CD14-positive monocyte (primary cell): ENCODE data around the gene FCRL4. TPM values are rescaled to one million over a fixed set of nuclear protein-coding genes. Genes with fewer than 3 reads are reported as not detected.

Source experiments
- DNase-seq, 3 donors: peaks; one replicate each; pipeline ENCODE4 v3.0.0-alpha.2; 2011 to 2022
- H2AFZ ChIP-seq: 2 replicates; pipeline ENCODE4 v1.6.0; 2012; ENCODE audit warnings: mild to moderate bottlenecking, low read depth, low read length, inconsistent platforms; ENCODE audit not compliant: insufficient read depth, poor library complexity, severe bottlenecking
- H3K27ac ChIP-seq, 2 donors: 1 replicate in 1 of 2; 2 replicates in 1 of 2; pipeline ENCODE4 v1.5.1; 2012 to 2013; ENCODE audit warnings: low read length in 2 of 2, control low read depth in 1 of 2, inconsistent platforms in 1 of 2, low read depth in 1 of 2, mild to moderate bottlenecking in 1 of 2
- H3K27me3 ChIP-seq, 2 donors: one replicate each; pipeline versions ENCODE4 v1.6.0 to v1.6.1; 2011 to 2013; ENCODE audit warnings: low read length in 2 of 2; ENCODE audit not compliant: control insufficient read depth in 2 of 2, insufficient read depth in 2 of 2
- H3K36me3 ChIP-seq, 2 donors: replicated peaks in 1 of 2; 1 replicate in 1 of 2; 2 replicates in 1 of 2; pipeline versions ENCODE4 v1.5.1 to v1.6.1; 2012 to 2013; ENCODE audit warnings: low read length in 2 of 2, control low read depth in 1 of 2, inconsistent platforms in 1 of 2, mild to moderate bottlenecking in 1 of 2; ENCODE audit not compliant: insufficient read depth in 2 of 2, control insufficient read depth in 1 of 2
- H3K4me1 ChIP-seq, 2 donors: 1 replicate in 1 of 2; 2 replicates in 1 of 2; pipeline versions ENCODE4 v1.5.1 to v1.6.1; 2012 to 2013; ENCODE audit warnings: low read length in 2 of 2, control low read depth in 1 of 2, inconsistent platforms in 1 of 2, mild to moderate bottlenecking in 1 of 2, moderate library complexity in 1 of 2; ENCODE audit not compliant: insufficient read depth in 2 of 2, control insufficient read depth in 1 of 2
- H3K4me2 ChIP-seq: replicated peaks from 2 replicates; pipeline ENCODE3; 2012; ENCODE audit warnings: low read length, moderate library complexity, mild to moderate bottlenecking; ENCODE audit not compliant: poor library complexity, severe bottlenecking; ENCODE audit errors: extremely low read depth
- H3K4me3 ChIP-seq, 3 experiments: fragments of 200-600 bp in 1 of 3; sonication (generic) in 1 of 3; replicated peaks in 1 of 3; 1 replicate in 2 of 3; 2 replicates in 1 of 3; pipeline ENCODE4 v1.5.1; 2011 to 2013; ENCODE audit warnings: low read length in 3 of 3, mild to moderate bottlenecking in 3 of 3, control low read depth in 2 of 3, low read depth in 2 of 3, inconsistent platforms in 1 of 3, moderate library complexity in 1 of 3
- H3K79me2 ChIP-seq: 2 replicates; pipeline ENCODE4 v1.6.0; 2012; ENCODE audit warnings: mild to moderate bottlenecking, control low read depth, inconsistent platforms, low read length, moderate library complexity; ENCODE audit not compliant: insufficient read depth
- H3K9ac ChIP-seq: 2 replicates; pipeline ENCODE4 v1.6.0; 2017; ENCODE audit warnings: low read length, mild to moderate bottlenecking; ENCODE audit not compliant: insufficient read depth, poor library complexity, severe bottlenecking
- H3K9me3 ChIP-seq, 2 donors: replicated peaks in 1 of 2; 1 replicate in 1 of 2; 2 replicates in 1 of 2; pipeline versions ENCODE4 v1.5.1 to v1.6.1; 2012 to 2013; ENCODE audit warnings: low read length in 2 of 2, control low read depth in 1 of 2; ENCODE audit not compliant: control insufficient read depth in 1 of 2, insufficient read depth in 1 of 2
- H4K20me1 ChIP-seq: 2 replicates; pipeline ENCODE4 v1.6.0; 2012; ENCODE audit warnings: mild to moderate bottlenecking, low read length, control low read depth, moderate library complexity; ENCODE audit not compliant: insufficient read depth
- H3K27ac Mint-ChIP-seq, 7 donors: one replicate each; pipeline ENCODE4 v1.8.0; 2020; ENCODE audit warnings: mild to moderate bottlenecking in 7 of 7, mixed read lengths in 7 of 7, moderate library complexity in 6 of 7, inconsistent platforms in 2 of 7
- H3K27me3 Mint-ChIP-seq, 3 donors: one replicate each; pipeline ENCODE4 v1.8.0; 2021 to 2022; ENCODE audit warnings: low read depth in 3 of 3, mild to moderate bottlenecking in 3 of 3, mixed read lengths in 3 of 3, moderate library complexity in 3 of 3, inconsistent platforms in 1 of 3
- H3K36me3 Mint-ChIP-seq, 2 donors: one replicate each; pipeline ENCODE4 v1.8.0; 2020; ENCODE audit warnings: mixed read lengths in 2 of 2, inconsistent platforms in 1 of 2, mild to moderate bottlenecking in 1 of 2
- H3K4me1 Mint-ChIP-seq: one replicate; pipeline ENCODE4 v1.8.0; 2020; ENCODE audit warnings: mild to moderate bottlenecking, mixed read lengths
- H3K4me3 Mint-ChIP-seq, 2 donors: one replicate each; pipeline ENCODE4 v1.8.0; 2020; ENCODE audit warnings: mild to moderate bottlenecking in 2 of 2, mixed read lengths in 2 of 2, moderate library complexity in 1 of 2
- H3K9me3 Mint-ChIP-seq, 7 donors: one replicate each; pipeline ENCODE4 v1.8.0; 2020 to 2022; ENCODE audit warnings: mixed read lengths in 7 of 7, mild to moderate bottlenecking in 6 of 7, moderate library complexity in 6 of 7, inconsistent platforms in 2 of 7
- CTCF ChIP-seq: fragments of 200-600 bp; IDR thresholded peaks from one replicate; pipeline ENCODE4 v1.8.0; 2022; ENCODE audit warnings: antibody characterized with exemption, mild to moderate bottlenecking
- WGBS: methylation state at CpG from one replicate; pipeline ENCODE4 v1.1.5; 2013; ENCODE audit warnings: missing lambda C conversion rate; ENCODE audit not compliant: insufficient coverage; 5-methylcytosine and 5-hydroxymethylcytosine counted together
- intact Hi-C, 2 donors: fragments of 100-400 bp; cut with micrococcal nuclease; formaldehyde crosslinking; loops; one replicate each; pipeline versions ENCODE4 v1.15.0 to v1.15.1; 2023
- polyA plus RNA-seq, 3 donors: library from polyadenylated mRNA; depleted of rRNA in 1 of 3; unstranded in 2 of 3; stranded (reverse) in 1 of 3; fragments of 300-500 nt in 2 of 3; fragments of >200 nt in 1 of 3; fragmentation: Illumina TruSeq in 2 of 3; gene quantifications; 1 replicate in 2 of 3; 2 replicates in 1 of 3; pipeline ENCODE4 v1.2.3, GENCODE V29; 2012 to 2021

Gene FCRL4
- polyA plus RNA-seq, 3 donors, result not detected

GRCh38 chr1:157562515-157562914, 35.4 kb downstream of the FCRL4 start:
- Histone ChIP-seq H3K27me3 (peaks cover 11% of the 10 kb centered on the region in 2 donors), H3K4me1 (peaks cover 30 to 40% of the 10 kb centered on the region in 2 donors), H3K9ac (no peak overlapping the region), H3K36me3 (no peaks in the 10 kb centered on the region), H3K27ac (no peak overlapping the region), H2AFZ (no peak overlapping the region), H3K4me2 (no peak overlapping the region), H4K20me1 (no peaks in the 10 kb centered on the region), H3K79me2 (no peaks in the 10 kb centered on the region), H3K9me3 (no peaks in the 10 kb centered on the region), H3K4me3 (no peak overlapping the region)
- DNase-seq, result no peak
- Mint-ChIP-seq H3K36me3 (no peaks in the 10 kb centered on the region), H3K9me3 (peaks cover 0 to 3% (median 0%) of the 10 kb centered on the region in 7 donors), H3K4me3 (peak overlapping the region in 1 of 2 donors; percentile 32), H3K27me3 (peaks cover 10 to 33% (median 11%) of the 10 kb centered on the region in 3 donors), H3K27ac (no peak overlapping the region), H3K4me1 (peaks cover 37% of the 10 kb centered on the region)
- intact Hi-C loops, result no loop called here
- WGBS, result 80% methylated on average over 1 of the region's 2 CpGs
- TF ChIP-seq CTCF, result no peak

- H3K27me3 ChIP-seq, result peaks cover 11 to 13% of the 10 kb centered on the region in 2 donors
- Mint-ChIP-seq H3K27ac (no peak overlapping the region), H3K36me3 (no peaks in the 10 kb centered on the region), H3K4me3 (no peak overlapping the region), H3K9me3 (no peaks in the 10 kb centered on the region), H3K4me1 (peaks cover 4% of the 10 kb centered on the region), H3K27me3 (peaks cover 10 to 32% (median 10%) of the 10 kb centered on the region in 3 donors)
- WGBS, result no CpG with 5 or more reads among the region's 2 CpGs
- H4K20me1 ChIP-seq, result no peaks in the 10 kb centered on the region
- no peak for TF ChIP-seq CTCF
- no peak overlapping the region for H3K9ac ChIP-seq
- H3K4me2 ChIP-seq, result no peak overlapping the region
- H3K79me2 ChIP-seq, result no peaks in the 10 kb centered on the region
- H3K36me3 ChIP-seq, result no peaks in the 10 kb centered on the region
- no peaks in the 10 kb centered on the region for H3K4me1 ChIP-seq
- no peak overlapping the region for H2AFZ ChIP-seq
- no peak overlapping the region for H3K27ac ChIP-seq
- H3K4me3 ChIP-seq, result no peak overlapping the region
- intact Hi-C loops, result no loop called here
- no peaks in the 10 kb centered on the region for H3K9me3 ChIP-seq
- no peak for DNase-seq
Measured at GRCh38 chr1:157558119-157558518, 39.8 kb downstream of the FCRL4 start.
